Dermis microvascular lymphatic vessel endothelial cell (primary cell): ENCODE measurements around the gene B4GALNT3. TPM values are rescaled to one million over a fixed set of nuclear protein-coding genes. Genes with fewer than 3 reads are reported as not detected.

Experiments
- DNase-seq, 2 donors: peaks; one replicate each; pipeline versions ENCODE4 v3.0.0 to v3.0.0-alpha.2; 2010; ENCODE audit warnings: low read depth in 2 of 2
- total RNA-seq: library from RNA; depleted of rRNA; stranded (reverse); fragments of >200 nt; gene quantifications from 2 replicates; pipeline ENCODE4 v1.2.1, GENCODE V29; 2014

The B4GALNT3 gene
- total RNA-seq, 1 donor from 2014 or later: under 0.01 TPM

GRCh38 chr12:558580-558979 is 98.8 kb downstream of the B4GALNT3 start:
- DNase-seq: no peak

- no peak for DNase-seq
These were observed 99.6 kb downstream of the B4GALNT3 start for GRCh38 chr12:559208-559905.

- DNase-seq: no peak
These were observed 100.2 kb downstream of the B4GALNT3 start for GRCh38 chr12:559906-560455.

- no peak for DNase-seq
These were observed 101.1 kb downstream of the B4GALNT3 start for GRCh38 chr12:560691-561390.

GRCh38 chr12:561391-561705 is 101.6 kb downstream of the B4GALNT3 start:
- no peak for DNase-seq

- peak in 1 of 2 donors; percentile 31 for DNase-seq
These were observed 102.3 kb downstream of the B4GALNT3 start for GRCh38 chr12:561908-562593.

GRCh38 chr12:562634-563033 is 102.9 kb downstream of the B4GALNT3 start:
- no peak for DNase-seq

- DNase-seq: no peak
These were observed 103.6 kb downstream of the B4GALNT3 start for GRCh38 chr12:563250-563781.

GRCh38 chr12:563787-564298 is 104.1 kb downstream of the B4GALNT3 start:
- DNase-seq: no peak

- no peak for DNase-seq
These were observed 105.4 kb downstream of the B4GALNT3 start for GRCh38 chr12:565161-565560.

- no peak for DNase-seq
These were observed 105.9 kb downstream of the B4GALNT3 start for GRCh38 chr12:565589-566105.

- DNase-seq: no peak
These were observed 108.7 kb downstream of the B4GALNT3 start for GRCh38 chr12:568486-568885.

- no peak for DNase-seq
These were observed 109.4 kb downstream of the B4GALNT3 start for GRCh38 chr12:569091-569676.

GRCh38 chr12:569803-570434 is 110.2 kb downstream of the B4GALNT3 start:
- DNase-seq: peak; percentile 43 to 80

- DNase-seq: peak; percentile 63 to 89
These were observed 110.7 kb downstream of the B4GALNT3 start for GRCh38 chr12:570435-570920.

- peak in 1 of 2 donors; percentile 70 for DNase-seq
These were observed 111.4 kb downstream of the B4GALNT3 start for GRCh38 chr12:570921-571794.

- peak in 1 of 2 donors; percentile 10 for DNase-seq
These were observed 112.2 kb downstream of the B4GALNT3 start for GRCh38 chr12:571795-572531.

GRCh38 chr12:572532-572899 is 112.8 kb downstream of the B4GALNT3 start:
- DNase-seq: peak in 1 of 2 donors; percentile 34

- DNase-seq: no peak
These were observed 113.5 kb downstream of the B4GALNT3 start for GRCh38 chr12:573232-573631.
